Posterior cingulate gyrus (tissue), 11 donors: ENCODE data around the gene CFAP54.
A peak's percentile ranks its signal among the peaks of the same experiment; 100 is the strongest.
"Not testable (repeated sequence)": the region's sequence is repeated elsewhere in the genome, so short reads cannot be mapped to it uniquely, and the experiment has no call there.

ENCODE experiments used
- DNase-seq, 10 donors: peaks; one replicate each; pipeline versions ENCODE4 v3.0.0 to v3.0.0-alpha.2; 2020 to 2021; ENCODE audit warnings: mixed read lengths in 3 of 10
- intact Hi-C: fragments of 100-400 bp; cut with DNase I; formaldehyde crosslinking; loops from one replicate; pipeline ENCODE4 v1.15.1; 2023

The CFAP54 gene

DNA sequence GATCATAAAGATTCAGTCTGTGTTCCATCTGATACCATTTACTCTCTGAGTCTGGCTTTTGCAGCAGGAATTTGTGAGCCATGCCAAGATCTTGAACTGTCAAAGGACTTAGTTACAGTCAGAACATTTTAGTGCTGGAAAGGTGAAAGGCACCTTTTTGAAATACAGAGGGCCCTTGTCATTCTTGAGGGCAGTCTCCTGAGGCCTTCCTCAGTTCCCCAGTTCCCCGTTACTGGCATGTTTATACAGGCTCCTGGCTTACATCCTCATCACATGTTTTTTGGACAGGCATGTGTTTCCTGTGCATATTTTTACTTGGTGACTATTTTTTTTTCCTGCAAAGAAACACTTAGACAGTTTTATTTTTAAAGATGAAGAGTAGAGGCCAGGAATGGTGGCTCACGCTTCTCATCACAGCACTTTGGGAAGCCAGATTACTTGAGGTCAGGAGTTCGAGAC lies 21.0 kb downstream of the CFAP54 start:
- intact Hi-C loops, result loop anchor here (10.0 kb wide), 1 partner anchor 106 kb away; the partner anchor contains the start of gene CDK17
- no peak for DNase-seq

DNA sequence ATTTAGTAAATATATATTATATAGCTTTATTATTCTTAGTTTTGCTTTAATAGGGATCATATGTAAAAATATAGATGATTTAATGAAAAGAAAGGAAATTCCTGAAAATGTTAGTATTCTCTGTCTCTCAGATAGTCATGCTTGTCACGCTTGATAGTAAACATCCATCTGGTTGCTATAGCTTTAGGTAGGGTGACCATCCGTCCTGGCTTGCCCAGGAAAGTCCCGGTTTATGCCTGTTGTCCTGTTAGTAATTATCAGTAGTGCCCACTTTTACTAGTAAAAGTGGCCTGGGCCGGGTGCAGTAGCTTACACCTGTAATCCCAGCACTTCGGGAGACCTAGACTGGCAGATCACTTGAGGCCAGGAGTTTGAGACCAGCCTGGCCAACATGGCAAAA lies 23.8 kb downstream of the CFAP54 start:
- no peak for DNase-seq
- intact Hi-C loops, result loop anchor here (10.0 kb wide), 1 partner anchor 108 kb away; the partner anchor contains the start of gene CDK17

DNA sequence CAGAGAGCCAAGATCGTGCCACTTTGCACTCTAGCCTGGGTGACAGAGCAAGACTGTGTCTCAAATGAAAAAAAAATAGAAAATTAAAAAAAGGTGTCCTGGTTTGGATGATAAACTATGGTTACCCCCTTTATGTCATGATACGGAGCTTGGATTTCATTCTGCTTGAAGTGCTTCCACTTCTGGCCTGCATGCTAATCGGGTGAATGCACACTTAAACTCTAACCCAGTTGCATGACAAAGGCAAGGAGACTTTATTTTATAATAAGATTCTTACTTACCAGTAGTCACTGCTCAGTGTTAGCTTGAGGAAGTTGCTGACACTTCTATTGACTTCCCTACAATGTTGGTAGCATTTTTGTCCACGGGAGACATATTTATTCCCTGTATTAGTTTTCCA lies 24.3 kb downstream of the CFAP54 start:
- DNase-seq, result no peak
- intact Hi-C loops, result loop anchor here (10.0 kb wide), 1 partner anchor 109 kb away; the partner anchor contains the start of gene CDK17

DNA sequence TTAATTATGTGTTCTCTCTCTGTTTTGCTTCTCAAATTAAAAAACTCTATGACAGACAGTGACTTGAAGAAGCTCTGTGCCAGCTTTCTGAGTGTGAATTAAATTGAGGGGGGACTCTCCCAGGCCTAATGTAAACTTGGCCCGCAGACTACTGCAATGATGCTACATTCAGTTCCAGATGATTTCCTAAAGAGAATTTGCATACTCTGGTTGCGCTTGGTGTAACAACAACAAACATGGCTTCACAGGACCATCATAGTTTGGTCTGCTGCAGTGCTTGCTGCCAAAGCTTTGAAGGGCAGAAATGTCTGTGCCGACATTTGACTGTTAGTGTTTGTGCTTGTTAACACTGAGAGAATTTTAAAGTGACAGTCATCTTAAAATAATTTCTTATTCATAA lies 25.0 kb downstream of the CFAP54 start:
- no peak for DNase-seq
- intact Hi-C loops, result loop anchor here (10.0 kb wide), 1 partner anchor 110 kb away; the partner anchor contains the start of gene CDK17

DNA sequence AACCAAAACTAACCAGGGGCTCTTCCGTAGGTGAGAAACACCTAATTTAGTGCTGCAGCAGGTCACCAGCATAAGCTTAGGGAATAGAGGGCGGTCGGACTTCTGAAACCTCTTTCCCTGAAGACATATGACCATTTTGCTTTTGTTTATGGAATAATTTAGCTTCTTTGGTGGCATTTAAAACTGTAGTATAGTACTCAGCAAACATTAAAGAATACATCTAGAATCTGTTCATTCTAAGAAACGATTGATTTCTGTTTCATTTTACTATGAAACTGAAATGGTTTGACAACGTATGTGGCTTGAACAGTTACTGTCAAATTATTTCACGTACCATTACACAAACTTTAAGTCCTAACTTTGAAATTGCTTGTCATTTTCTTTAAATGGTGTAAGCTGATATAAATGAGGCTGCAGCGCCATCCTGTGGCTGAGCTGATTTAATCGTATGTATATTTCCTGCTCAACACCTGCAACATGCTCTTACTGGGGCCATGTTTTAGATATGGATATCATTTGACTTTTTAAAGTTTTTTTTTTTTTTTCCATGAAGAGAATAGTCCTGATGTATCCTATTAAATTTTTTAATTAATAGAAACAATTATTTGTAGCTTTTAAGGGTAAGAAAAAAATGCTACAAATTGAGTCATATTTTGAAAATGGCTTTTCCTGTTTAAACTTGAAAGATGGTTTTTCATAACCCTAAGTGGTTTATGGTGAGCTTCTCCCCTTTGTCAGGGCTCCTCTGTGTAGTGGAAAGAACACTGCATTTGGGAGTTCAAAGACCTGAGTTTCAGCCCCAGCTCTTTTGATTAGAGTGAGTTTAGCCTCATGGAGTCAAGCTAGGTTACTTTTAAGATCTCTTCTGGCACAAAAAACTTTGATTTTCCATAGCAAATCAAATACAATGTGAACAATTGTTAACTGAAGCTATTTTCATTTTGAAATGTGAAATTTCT lies 27.4 kb downstream of the CFAP54 start:
- intact Hi-C loops, result loop anchor here (1.0 to 10.0 kb wide), 3 partner anchors 112 to 454 kb away; partner anchors contain the start of gene CDK17
- DNase-seq, result peak; percentile 45 to 94 (median 76)

DNA sequence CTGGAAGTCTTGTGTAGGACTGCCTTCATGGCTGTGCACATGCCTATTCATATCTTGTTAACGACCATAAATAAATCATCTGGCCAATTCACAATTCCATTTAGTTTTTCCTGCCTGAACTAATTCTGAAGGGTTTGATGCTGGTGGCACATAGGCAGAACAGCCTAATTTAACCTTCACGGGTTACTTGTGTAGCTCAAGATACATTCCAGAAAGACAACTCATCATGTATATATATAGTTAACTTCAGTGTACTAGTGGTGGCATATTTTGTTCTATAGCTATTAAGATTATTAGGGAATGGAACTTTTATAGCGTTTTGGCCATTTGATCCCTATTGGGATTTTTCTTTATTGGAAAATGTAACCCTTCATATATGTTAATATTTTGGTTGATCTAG lies 31.4 kb downstream of the CFAP54 start:
- no peak for DNase-seq
- intact Hi-C loops, result no loop called here

DNA sequence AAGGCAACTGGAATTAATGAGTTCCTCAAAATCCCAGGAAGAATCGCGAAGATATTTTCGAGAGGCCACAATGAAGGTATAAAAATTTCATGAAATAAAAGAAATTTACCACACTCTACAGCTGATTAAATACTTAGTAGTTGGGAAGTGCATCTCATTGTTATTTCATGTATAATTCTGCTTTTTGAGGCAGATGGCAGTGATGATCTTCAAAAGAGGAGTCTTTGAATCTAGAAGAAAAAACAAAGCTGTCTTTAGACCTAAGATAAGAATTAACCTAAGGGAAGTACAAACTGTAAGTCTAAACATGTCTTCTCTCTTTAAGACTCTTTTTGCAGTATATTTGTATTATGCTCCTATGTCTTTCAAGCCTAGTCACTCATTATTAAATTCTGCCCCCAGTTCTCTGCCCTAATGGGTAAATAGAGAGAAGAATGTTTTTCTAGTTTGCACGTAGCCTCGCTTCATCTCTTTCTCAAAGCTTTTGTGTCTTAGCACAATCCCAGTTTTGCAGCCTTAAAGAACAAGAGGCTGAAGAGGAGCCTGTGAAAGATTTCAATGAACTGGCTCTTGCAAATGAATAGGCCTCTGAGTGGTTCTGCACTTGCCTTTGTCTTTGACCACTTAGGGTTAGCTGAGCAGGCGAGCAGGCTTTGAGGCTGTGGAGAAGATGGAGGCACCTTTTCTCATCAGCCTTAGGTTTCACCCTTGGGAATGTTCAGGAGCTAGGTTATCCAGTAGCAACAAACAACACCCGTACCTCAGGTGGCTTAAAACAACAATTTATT lies 32.7 kb downstream of the CFAP54 start:
- no peak for DNase-seq
- intact Hi-C loops, result no loop called here

DNA sequence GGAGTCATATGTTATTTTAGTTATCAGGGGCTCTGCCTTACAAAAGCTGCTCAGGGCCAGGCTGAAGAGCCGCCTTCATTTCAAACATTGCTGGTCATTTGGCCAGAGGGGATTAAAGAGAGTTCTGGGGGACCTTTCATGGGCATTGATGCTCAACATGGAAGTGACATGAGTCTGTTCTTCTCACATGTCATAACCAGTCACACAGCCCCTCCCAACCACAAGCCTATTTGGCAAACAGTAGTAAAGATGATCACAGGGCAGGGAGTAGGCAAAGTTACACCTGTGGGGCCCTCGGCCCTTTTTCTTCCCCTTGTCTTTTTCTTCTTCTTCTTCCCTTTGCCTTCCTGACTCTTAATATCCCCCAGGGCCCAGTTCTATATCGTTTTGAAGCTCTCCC lies 33.3 kb downstream of the CFAP54 start:
- intact Hi-C loops, result no loop called here

DNA sequence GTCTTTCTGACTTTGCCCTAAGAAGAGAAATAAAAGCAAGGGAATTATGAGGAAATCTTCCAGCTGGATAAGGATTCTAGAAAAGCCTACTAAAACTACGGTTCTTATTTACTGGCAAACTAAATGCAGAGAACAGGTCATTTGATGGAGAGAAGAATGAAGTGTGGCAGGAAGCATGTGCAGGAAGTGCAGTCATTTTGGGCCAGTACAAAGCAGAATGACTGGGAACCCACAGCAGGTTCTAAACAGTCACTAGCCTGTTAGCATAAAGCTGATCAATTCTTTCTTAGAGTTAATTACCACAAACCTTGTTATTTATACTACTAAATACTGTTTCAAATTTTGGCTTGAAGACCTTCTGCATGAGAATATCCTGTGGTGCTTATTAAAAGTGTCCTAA lies 36.7 kb downstream of the CFAP54 start:
- intact Hi-C loops, result no loop called here

More for the DNA sequence above, 33.3 kb downstream of the CFAP54 start:
- DNase-seq, result no peak

DNA sequence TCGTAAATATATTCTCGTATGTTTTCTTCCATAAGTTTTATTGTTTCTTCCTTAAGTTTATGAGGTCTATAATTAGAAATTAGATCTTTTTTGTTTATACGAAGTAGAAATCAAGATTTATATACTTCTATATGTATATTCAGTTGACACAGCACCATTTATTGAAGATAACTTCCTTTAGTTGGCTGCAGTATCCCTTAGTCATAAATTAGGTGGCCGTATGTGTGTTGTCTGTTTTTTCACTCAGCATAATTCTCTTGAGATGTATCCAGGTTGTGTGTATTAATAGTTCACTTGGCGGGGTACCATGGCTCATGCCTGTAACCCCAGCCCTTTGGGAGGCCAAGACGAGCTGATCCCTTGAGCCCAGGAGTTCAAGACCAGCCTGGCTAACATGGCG lies 40.5 kb downstream of the CFAP54 start:
- intact Hi-C loops, result no loop called here

More for the DNA sequence above, 36.7 kb downstream of the CFAP54 start:
- DNase-seq, result no peak

DNA sequence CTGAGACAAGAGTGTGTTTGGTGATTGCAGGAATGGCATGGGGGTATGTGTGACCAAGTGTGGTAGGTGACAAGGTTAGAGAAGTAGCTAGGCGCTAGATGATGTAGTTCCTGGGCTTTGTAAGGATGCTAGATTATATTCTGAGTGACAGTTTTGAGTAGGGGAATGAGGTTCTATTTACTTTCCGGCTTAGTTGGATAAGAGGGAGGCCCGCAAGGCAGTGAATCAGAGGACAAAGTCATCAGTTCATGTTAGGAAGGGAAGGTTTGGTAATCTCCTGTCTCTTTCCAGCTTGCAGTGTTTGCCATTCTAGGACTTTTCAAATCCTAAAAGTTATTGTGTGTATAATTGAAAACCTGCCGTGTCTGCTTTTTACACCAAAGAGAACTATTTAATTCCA lies 45.0 kb downstream of the CFAP54 start:
- intact Hi-C loops, result no loop called here
- no peak for DNase-seq

More for the DNA sequence above, 40.5 kb downstream of the CFAP54 start:
- no peak for DNase-seq

DNA sequence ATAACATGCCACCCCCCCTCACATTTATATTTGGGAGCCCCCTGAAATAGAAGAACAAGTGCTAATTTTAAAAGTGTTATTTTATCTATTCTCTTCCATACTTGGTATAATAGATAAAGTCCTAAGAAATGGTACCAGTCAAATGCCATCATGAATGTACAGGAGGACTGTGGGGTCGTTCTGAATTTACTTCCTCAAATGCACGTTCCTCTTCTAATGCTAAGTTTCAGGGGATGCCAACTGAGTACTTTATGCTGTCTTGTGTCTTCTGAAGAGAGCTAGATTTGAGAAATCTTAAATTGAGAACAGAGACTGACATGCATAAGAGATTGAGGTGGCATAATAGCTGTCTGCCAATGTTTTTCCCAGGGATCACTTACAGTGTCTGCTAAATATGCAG lies 59.0 kb downstream of the CFAP54 start:
- intact Hi-C loops, result no loop called here

DNA sequence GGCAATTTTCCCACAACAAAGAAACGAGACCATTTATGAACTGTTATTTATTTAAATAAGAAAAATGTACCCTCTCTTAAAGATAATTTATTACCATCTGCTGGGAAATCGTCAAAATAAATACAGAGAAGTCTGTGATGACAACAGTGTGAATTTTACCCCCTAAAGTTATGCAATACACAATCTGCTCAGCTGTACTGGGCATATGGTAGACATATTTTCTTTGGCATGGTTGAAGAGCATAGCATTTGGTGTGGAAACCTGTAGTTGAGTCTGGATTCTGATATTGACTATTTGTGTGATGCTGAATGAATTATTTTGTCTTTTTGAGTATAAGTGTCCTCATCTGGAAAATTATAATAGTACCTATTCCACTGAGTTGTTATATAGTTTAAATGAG lies 60.0 kb downstream of the CFAP54 start:
- DNase-seq, result no peak
- intact Hi-C loops, result no loop called here

More for the DNA sequence above, 59.0 kb downstream of the CFAP54 start:
- DNase-seq, result no peak

DNA sequence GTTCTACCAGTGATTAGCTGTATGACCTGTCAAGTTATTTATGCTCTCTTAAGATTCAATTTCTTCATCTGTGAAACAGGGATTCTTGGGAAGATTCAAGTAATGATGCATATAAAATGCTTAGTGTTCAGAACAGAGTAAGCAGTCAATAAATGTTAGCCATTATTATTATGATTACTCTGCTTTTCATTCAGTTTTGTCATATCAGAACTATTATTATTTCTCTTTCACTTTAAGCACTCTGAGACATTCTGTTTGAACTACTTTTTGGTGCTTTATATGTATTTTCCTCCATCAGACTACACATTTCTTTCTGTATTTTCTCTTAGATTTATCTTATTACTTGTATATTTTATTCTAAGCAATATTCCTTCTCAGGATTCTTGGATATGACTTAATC lies 81.2 kb downstream of the CFAP54 start:
- intact Hi-C loops, result no loop called here

DNA sequence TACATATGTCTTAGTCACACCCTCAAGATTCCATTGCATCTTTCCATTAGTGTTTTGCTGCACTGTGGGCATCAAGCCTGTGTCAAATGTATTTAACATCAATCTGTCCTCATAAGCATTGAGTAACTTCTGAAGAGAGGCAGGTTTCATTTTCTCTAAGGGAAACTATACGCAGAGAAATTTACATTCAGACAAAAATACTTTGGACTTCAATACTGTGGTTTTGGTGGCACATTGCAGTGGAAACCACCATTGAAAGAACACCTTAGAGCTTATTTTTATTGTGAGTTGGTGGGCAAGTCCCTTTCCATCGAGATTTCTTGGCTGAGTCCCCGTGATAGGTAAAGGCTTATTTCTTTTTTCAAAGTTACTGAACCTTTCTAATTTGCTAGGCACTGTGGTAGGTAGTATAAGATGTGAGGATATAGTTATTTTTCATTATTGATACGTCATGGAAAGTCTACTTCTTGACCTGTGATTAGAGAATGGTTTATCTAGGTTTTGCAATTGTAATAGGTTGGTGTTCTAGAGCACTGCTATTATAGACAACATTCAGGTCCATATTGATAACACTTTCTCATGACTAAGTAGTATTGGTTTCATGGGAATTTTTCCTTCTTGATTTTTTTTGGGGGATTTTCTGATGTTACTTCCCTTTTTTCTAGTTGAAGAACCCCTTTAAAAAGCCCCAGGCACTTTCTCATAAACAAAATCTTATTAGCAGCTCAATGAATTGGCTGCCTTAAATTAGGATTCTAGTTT lies 81.9 kb downstream of the CFAP54 start:
- DNase-seq, result no peak

More for the DNA sequence above, 81.2 kb downstream of the CFAP54 start:
- DNase-seq, result no peak

DNA sequence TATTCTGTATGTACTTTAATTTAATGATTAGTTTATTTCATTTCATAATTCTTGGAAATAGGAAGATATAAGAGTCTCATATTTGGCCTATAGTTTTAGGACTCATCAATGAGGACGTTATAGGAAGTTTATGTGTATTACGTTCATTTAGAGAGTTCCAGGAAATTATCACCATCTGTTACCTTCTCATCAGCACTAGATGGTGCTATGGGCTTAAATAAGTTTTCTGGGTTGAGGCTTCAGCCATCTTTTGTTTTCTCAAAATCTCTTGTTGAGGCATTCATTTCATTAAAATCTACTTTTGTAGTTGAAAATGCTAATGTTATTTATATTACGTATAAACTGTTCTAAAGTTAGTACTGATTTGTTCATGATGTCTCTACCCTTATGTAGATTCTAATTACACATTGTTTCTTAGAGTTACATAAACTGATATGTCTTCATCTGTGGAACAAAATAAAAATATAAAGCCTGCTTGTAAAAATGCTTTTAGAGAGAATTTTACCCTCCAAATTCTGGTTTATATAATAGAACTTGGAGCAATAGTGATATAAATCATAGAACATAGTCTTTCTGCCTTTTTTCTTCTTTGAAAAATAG lies 89.2 kb downstream of the CFAP54 start:
- intact Hi-C loops, result loop anchor here (1.0 to 2.0 kb wide), 3 partner anchors 407 to 1819 kb away; no protein-coding TSS in a partner anchor
- DNase-seq, result no peak

More for the DNA sequence above, 81.9 kb downstream of the CFAP54 start:
- intact Hi-C loops, result no loop called here

DNA sequence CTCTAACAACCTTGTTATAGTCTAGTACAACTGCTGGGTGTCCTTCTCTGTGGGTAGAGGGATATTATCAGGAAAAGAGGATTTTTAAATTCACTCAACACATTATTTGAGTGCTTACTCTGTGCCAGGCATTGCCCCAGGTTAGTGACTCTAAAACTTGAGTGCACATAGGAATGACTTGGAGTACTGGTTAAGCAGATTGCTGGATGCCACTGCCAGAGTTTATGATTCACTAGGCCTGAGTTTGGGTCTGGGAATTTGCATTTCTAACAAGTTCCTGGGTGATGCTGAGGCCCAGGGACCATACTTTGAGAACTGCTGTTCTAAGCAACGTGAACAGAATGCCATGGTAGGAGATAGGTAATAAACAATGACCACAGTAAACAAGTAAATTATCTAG lies 96.6 kb downstream of the CFAP54 start:
- no peak for DNase-seq
- intact Hi-C loops, result no loop called here

DNA sequence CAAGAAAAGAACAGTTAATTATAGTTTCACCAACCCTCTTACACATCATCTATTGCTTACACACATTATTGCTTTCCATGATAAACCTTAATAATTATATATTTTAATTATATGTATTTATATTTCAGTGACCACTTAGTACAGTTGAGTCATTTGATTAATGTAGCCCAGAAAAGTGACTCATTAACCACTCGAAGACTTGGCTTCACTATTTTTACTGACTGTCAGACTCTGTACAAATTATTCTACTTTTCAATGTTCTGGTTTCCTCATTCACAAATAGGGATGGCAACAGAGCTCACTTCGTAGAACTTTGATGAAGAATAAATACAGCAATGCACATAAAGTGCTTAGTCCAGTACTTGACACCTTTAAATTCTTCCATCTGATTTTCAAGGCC lies 98.3 kb downstream of the CFAP54 start:
- DNase-seq, result no peak
- intact Hi-C loops, result no loop called here

DNA sequence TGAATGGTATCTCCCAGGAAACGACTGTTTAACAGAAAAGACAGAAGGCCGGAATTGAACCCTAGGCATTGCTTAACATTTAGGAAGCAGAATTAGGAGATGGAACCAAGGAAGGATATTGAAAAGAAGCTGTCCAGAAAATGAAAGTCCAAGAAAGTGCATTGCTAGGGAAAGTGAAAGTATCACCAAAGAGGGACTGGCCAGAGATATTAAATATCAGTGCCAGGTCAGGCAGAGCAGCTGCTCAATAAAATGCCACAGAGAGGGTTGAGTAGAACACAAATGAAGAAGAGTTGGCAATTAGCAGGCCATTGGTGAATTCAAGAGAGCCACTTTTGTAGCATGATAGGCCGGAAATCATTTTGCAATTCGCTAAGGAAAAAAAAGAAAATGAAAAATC lies 101.6 kb downstream of the CFAP54 start:
- no peak for DNase-seq
- intact Hi-C loops, result no loop called here

DNA sequence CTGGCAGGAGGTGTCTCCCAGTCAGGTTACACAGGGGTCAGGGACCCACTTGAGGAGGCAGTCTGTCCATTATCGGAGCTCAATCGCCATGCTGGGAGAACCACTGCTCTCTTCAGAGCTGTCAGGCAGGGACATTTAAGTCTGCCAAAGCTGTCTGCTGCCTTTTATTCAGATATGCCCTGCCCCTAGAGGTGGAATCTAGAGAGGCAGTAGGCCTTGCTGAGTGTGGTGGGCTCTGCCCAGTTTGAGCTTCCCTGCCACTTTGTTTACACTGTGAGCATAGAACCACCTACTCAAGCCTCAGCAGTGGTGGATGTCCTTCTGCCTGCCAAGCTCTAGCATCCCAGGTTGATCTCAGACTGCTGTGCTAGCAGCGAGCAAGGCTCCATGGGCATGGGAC lies 115.0 kb downstream of the CFAP54 start:
- DNase-seq, intact Hi-C loops: not testable (repeated sequence)
